GM21447 (cell line): ENCODE data around the gene SPON1.

Experiments
- ATAC-seq: cut with Tn5 transposase; IDR thresholded peaks from one replicate; pipeline ENCODE4 v1.9.1; 2021; ENCODE audit not compliant: unreplicated experiment

SPON1 gene

DNA sequence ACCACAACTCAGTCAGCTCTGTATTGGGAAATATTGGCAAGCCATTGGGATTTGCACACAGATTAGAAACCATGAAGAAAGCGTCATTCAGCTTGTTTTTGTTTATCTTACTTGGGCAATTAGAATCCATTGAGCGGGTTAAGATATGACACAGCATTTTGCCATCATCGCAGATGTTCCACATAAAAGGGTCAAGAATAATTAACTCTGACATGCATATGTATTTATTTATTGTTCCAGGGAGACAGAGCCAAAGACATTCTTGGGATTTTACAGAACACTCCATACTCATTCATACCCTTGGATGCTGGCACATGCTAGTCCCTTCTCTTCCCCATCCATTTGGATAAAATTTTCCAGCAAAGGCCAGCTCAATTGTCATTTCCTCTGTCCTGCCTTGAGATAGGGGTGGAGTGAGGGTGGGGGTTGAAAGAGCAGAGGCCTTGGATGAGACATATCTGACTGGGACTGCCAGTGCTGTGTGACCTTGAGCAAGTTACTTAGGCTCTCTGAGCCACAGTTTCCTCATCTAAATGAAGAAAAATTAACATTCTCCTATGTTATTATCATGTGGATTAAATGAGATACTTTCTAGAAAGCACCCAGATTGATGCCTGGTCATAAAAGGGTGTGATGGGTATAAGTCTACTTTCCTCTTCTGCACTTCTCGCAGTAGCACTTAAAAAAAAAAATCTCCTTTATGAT, 216.7 kb downstream of the SPON1 start:
- ATAC-seq: no peak

DNA sequence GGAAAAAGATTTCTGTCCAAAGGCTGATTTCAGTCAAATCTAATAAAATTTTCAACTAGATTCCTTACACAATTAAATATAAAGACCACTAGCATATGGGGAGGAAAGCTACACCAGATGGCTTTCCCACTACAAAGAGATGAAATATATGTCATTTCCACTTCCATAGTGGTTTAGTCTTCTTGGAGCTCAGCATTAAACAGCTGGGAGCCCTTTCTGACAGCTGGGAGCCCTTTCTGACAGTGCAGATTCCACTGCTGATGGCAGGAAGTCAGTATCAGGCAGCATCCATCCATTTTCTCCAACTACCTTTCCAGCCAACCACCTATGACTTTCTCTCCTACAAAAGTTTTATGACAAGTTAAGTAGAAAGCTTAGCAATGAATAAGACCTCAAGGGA, 218.6 kb downstream of the SPON1 start:
- ATAC-seq: no peak

- no peak for ATAC-seq
Observed at GRCh38 chr11:14182833-14183364, 220.4 kb downstream of the SPON1 start.

GRCh38 chr11:14184028-14184940, 221.8 kb downstream of the SPON1 start:
- ATAC-seq: no peak

DNA sequence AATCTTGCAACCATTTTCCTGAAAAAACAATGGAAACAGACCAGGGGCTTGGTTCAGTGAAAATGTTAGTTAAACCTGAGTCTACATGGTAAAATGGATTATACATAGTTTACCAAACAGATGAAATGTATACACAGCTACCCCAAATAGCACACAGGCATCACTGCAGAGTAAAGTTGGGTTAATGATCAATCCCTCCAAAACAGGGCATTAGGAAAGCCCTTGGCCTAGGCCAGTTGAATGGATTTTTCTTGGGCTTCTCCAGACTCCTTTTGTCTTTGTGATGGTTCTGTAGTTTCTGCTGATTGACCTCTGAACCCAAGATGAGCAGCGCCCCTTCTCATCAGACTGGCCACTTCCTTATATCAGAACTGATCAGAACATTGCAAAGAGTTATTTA, 222.9 kb downstream of the SPON1 start:
- no peak for ATAC-seq

DNA sequence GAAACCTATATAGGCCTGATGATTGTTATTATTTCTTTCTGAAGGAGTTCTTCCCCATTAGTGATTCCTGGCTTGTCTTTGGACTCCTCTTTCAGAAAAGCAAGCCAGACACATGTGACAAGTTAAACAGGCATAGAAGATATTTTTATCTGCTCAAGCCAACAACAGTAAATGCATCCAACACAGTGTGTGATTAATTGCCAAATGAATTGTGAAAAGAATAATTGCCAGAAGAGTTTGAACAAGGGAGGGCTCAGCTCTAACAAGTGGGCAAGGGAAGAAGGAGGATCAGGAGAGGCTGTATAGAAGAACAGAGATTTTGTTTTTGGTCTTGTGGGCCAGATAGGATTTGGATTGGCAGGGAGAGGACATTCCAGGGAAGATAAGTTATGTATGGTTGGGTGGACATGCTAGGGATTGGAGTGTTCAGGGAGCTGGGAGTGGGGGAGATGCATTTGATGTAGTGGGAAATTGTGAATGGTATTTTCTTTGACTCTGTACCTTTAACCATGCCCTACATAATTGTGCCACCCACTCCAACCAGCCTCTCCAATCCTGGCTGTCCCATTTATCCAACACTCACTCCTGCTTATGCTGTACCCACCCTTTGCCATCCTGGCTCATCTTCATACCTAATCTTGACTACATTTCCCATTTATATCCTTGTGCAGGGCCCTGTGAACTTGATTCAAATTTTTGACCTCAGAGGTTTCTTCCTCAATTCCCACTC, 223.7 kb downstream of the SPON1 start:
- no peak for ATAC-seq

DNA sequence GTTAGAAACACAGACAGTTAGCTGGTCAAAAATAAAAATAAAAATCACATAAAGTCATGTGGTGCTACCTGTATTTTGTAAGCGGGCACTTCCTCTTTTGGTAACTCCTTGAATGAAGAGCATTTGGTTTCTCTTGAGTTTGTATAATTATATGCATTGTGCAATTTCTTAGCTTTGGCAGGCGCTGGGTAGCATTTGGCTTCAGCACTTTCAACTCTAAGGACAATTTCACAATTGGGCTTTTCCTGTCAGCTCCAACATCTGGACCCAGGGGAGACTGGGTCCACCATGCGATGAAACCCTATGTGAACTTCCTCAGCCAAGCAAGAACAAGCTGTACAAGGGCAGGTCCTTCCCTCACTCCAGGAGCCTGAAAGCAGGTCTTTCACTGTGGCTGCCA, 227.4 kb downstream of the SPON1 start:
- ATAC-seq: no peak

DNA sequence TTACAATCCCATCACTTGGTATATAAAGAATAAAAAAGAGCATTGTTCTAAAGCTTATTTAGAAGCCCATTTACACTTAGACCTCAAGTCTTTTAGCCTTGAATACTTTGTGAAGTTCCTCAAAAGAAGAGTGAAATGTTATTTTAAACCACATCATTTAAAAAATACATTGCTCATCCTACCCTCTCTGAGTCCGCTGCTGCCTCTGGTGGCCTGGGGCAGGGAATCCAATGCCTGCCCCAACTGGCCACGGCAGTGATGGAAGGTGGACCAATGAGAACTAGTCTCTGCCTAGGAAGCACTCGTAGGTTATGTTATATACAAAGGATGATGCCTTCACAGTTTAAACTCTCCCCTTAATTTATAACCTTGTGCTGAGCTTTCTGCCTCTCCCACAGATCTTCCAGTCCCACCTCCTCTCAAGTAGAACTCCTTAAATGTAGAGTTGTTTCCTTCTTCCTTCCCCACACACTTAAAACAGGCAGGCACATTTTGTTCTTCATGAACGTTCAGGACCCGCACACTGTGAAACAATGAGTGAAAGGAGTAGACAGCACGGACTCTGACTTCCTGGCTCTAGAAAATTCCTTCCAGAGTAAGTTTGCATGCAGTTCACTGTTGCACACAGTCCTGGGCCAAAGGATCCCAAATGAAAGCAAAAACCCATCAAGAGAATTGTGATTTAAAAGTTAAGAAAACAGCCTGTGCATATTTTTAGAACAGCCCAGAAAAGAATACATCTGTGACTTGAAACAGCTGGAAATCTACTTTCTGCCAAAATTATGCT, 228.7 kb downstream of the SPON1 start:
- ATAC-seq: no peak

GRCh38 chr11:14193644-14194043, 231.1 kb downstream of the SPON1 start:
- no peak for ATAC-seq

- peak; percentile 61 for ATAC-seq
Observed at GRCh38 chr11:14202251-14203196, 240.0 kb downstream of the SPON1 start.

DNA sequence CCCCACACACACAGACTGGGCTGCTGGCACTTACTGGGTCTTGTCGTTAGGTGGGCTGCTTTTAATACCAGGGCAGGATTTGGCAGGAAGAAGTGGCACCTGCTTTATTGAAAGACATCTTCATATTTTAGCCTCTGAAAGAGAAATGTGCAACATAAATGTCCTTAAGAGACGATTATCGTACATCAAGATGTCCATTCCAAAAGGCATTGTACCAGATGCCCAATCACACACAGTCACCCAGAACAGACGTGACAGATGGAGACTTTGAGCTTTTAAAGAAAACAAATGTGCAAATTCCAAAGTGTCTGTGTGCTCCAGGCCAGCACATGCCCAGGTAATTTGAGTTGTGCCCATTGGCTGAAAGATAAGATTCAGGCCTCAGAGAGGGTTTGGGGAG, 240.8 kb downstream of the SPON1 start:
- ATAC-seq: no peak

- ATAC-seq: no peak
Observed at GRCh38 chr11:14212986-14213385, 250.5 kb downstream of the SPON1 start.

DNA sequence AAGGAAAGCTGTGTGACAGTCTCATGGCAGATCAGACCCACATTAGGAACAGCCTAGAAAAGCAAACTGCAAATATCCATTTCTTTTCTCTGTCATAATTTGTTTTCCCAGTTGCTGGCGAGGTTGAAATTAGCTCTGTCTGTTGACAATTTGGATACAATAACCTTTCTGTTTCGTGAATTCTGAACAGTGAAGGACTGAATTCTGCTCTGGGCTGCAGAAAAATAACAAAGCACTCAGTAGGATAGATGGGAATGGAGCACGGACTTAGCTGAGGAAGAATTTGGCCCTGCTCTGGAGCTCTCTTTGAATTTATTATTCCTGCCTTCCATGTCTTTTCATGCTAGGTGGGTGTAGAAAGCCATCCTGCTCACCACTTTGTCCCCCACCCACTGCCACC, 256.2 kb downstream of the SPON1 start:
- ATAC-seq: no peak

DNA sequence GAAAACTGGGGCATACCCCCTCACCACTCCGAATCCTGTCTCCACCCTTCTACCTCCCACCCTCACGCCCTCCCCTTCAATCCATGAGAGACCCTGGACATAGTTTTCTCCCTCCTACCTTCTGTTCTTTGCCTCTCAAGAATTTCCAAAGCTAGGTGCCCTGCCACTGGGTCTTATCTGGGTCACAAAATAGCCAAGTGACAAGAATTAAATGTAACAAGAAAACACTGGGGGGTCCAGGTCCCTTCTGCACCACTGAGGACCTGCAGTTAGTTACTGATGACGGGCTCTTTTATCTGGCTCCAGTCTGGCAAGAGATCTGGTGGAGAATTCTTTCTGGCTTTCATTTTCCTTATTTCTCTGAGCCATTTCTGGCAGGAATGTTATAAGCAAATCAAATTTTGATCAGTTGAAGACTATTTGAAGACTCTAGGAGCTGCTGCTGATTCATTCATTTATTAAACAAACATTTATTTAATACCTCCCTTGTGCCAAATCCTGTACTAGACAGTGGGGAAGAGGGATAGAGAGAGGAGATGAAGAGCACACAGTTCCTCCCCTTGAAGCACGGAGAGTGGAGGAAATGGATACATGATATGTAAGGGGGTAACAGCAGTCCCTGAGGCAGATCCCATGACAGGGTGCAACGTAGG, 261.2 kb downstream of the SPON1 start:
- ATAC-seq: no peak

DNA sequence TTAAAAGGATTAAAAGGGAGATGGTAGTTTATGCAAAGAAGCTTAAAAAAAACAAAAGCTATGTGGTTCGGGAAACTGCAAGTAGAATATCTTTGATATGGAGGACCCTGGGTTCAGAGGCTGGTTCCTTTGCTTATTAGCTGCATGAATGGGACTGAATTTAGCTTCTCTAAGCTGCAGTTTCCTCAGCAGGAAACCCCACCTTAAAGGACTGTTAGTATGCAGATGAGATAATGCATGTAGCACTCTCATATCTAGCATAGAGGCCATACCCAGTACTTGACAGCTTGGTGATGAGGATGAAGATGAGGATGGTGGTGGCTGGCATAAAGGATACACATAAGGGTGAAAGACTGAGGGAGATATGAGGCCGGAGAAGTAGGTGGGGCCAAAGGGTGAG, 261.9 kb downstream of the SPON1 start:
- no peak for ATAC-seq

DNA sequence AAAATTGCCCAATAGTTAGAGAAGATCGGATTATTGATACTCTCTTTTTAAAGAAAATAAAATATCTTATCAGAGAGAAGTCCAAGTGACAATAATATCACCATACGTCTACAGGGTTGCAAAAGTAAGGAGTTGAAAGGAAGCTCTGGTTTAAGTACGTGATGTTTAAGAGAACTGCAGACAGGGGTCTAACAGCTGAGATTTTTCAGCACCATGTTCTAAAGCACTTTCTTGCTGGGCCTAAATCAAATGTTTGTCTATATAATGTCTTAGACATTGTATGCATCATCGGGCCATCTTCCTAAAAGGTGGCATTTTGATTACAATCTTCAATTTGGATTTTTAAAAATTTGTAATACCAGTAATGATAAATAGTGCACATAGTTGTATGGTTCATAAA, 263.1 kb downstream of the SPON1 start:
- ATAC-seq: no peak

DNA sequence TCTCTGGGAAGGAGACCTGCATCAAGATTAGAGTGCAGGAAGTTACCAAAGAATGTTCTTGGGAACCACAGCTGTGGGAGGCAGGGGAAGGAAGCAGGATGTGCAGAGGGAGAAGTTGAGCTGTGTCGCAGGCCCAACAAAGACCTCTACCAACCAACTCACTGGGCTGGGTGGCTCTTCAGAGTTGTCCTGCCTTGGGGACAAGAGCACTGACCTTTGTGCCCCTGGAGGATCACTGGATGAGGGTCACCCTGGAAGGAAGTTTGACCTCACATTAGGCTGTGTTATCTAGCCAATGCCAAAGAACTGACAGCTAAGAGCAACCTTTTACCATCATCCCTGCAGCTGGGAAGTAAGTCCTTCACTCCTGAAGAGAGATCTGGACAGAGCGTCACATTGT, 265.8 kb downstream of the SPON1 start:
- no peak for ATAC-seq

- ATAC-seq: no peak
Observed at GRCh38 chr11:14229472-14229871, 266.9 kb downstream of the SPON1 start.

DNA sequence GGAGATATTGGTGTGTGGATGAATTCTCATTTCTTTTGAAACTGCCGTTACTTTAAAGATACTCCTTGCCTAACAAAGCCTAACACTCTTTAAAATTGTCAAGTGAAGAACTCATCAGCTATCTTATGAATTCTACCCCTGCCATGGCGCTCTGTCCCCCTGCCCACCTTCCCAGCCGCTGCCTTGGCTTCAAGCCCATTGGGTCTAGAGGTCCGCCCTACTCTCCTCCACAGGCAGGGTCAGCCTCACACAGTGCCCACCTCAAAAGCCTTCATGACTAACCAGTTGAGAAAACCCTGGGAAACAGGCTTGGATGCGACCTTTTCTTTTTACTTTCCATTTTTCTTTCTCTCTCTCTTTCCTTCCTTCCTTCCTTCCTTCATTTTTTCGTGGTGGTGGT, 267.9 kb downstream of the SPON1 start:
- no peak for ATAC-seq
